HCT116 (cell line): ENCODE data around the gene GRB2.

ENCODE experiments used
- ELF1 ChIP-seq: IDR thresholded peaks from 2 replicates; pipeline ENCODE4 v1.6.1; 2012; ENCODE audit warnings: low read depth, borderline replicate concordance
- EZH2 ChIP-seq: fragments of 200-600 bp; sonication (generic); IDR thresholded peaks from 2 replicates; pipeline ENCODE4 v1.6.1; 2017; ENCODE audit warnings: antibody characterized with exemption, mixed run types
- EZH2phosphoT487 ChIP-seq: fragments of 200-600 bp; IDR thresholded peaks from 2 replicates; pipeline ENCODE4 v1.6.1; 2018; ENCODE audit warnings: antibody characterized with exemption, borderline replicate concordance
- POLR2A ChIP-seq: IDR thresholded peaks from 2 replicates; pipeline ENCODE4 v1.7.0; 2011; ENCODE audit warnings: borderline replicate concordance; ENCODE audit not compliant: insufficient read depth, insufficient read length; ENCODE audit errors: extremely low read depth
- POLR2AphosphoS5 ChIP-seq: IDR thresholded peaks from 2 replicates; pipeline ENCODE4 v1.6.1; 2011; ENCODE audit warnings: mild to moderate bottlenecking, low read depth, low read length, moderate library complexity
- RAD21 ChIP-seq: IDR thresholded peaks from 2 replicates; pipeline ENCODE4 v1.6.1; 2012; ENCODE audit warnings: low read depth, mild to moderate bottlenecking
- SP1 ChIP-seq: IDR thresholded peaks from 2 replicates; pipeline ENCODE4 v1.6.1; 2012; ENCODE audit warnings: low read depth
- SRF ChIP-seq: IDR thresholded peaks from 2 replicates; pipeline ENCODE4 v1.6.1; 2012; ENCODE audit warnings: low read depth
- ZNF274 ChIP-seq: fragments of 200-500 bp; sonication (Bioruptor generic); IDR thresholded peaks from 2 replicates; pipeline ENCODE4 v1.6.1; 2014; ENCODE audit warnings: mild to moderate bottlenecking, low read depth, low read length, inconsistent platforms
- TF ChIP-seq, protein P1 (sequence below), 3 experiments: fragments of 200-600 bp in 1 of 3; sonication (generic) in 1 of 3; IDR thresholded peaks in 2 of 3; conservative IDR thresholded peaks in 1 of 3; 2 replicates each; pipeline ENCODE4 v1.5.1; 2012 to 2017; ENCODE audit warnings: low read depth in 2 of 3, low read length in 2 of 3, antibody characterized with exemption in 1 of 3, borderline replicate concordance in 1 of 3, control low read depth in 1 of 3, mild to moderate bottlenecking in 1 of 3, mixed read lengths in 1 of 3, mixed run types in 1 of 3, moderate library complexity in 1 of 3; ENCODE audit not compliant: insufficient read depth in 1 of 3
- TF ChIP-seq, protein P2 (sequence below): IDR thresholded peaks from 2 replicates; pipeline ENCODE4 v1.6.1; 2012; ENCODE audit warnings: low read depth

DNA sequence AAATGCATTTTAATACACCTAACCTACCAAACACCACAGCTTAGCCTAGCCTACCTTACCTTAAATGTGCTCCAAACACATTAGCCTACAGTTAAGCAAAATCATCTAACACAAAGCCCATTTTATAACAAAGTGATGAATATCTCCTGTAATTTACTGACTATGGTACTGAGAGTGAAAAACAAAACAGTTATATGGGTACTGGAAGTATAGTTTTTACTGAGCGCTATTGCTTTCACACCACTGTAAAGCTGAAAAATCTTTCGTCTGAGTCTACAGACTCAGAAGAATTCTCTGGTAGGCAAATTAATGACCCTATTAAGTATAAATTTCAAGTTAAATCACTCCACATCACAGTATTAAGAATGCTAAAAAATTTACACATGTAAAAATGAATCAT lies 3.5 kb downstream of the GRB2 start:
- no peak for TF ChIP-seq RAD21
- TF ChIP-seq, protein P1, sequence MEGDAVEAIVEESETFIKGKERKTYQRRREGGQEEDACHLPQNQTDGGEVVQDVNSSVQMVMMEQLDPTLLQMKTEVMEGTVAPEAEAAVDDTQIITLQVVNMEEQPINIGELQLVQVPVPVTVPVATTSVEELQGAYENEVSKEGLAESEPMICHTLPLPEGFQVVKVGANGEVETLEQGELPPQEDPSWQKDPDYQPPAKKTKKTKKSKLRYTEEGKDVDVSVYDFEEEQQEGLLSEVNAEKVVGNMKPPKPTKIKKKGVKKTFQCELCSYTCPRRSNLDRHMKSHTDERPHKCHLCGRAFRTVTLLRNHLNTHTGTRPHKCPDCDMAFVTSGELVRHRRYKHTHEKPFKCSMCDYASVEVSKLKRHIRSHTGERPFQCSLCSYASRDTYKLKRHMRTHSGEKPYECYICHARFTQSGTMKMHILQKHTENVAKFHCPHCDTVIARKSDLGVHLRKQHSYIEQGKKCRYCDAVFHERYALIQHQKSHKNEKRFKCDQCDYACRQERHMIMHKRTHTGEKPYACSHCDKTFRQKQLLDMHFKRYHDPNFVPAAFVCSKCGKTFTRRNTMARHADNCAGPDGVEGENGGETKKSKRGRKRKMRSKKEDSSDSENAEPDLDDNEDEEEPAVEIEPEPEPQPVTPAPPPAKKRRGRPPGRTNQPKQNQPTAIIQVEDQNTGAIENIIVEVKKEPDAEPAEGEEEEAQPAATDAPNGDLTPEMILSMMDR (IDR thresholded peaks at IDR 0.05 in 2 of 3, conservative IDR thresholded peaks at IDR 0.05 in 1 of 3; ENCODE audit: borderline replicate concordance in 1 of 3, insufficient read depth in 1 of 3, low read depth in 2 of 3, low read length in 2 of 3) = no peak
- TF ChIP-seq EZH2 = no peak
- no peak for TF ChIP-seq POLR2A
- no peak for TF ChIP-seq EZH2phosphoT487
- no peak for TF ChIP-seq SRF
- TF ChIP-seq, protein P2, sequence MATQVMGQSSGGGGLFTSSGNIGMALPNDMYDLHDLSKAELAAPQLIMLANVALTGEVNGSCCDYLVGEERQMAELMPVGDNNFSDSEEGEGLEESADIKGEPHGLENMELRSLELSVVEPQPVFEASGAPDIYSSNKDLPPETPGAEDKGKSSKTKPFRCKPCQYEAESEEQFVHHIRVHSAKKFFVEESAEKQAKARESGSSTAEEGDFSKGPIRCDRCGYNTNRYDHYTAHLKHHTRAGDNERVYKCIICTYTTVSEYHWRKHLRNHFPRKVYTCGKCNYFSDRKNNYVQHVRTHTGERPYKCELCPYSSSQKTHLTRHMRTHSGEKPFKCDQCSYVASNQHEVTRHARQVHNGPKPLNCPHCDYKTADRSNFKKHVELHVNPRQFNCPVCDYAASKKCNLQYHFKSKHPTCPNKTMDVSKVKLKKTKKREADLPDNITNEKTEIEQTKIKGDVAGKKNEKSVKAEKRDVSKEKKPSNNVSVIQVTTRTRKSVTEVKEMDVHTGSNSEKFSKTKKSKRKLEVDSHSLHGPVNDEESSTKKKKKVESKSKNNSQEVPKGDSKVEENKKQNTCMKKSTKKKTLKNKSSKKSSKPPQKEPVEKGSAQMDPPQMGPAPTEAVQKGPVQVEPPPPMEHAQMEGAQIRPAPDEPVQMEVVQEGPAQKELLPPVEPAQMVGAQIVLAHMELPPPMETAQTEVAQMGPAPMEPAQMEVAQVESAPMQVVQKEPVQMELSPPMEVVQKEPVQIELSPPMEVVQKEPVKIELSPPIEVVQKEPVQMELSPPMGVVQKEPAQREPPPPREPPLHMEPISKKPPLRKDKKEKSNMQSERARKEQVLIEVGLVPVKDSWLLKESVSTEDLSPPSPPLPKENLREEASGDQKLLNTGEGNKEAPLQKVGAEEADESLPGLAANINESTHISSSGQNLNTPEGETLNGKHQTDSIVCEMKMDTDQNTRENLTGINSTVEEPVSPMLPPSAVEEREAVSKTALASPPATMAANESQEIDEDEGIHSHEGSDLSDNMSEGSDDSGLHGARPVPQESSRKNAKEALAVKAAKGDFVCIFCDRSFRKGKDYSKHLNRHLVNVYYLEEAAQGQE = no peak
- TF ChIP-seq ELF1 = no peak
- no peak for TF ChIP-seq ZNF274
- TF ChIP-seq POLR2AphosphoS5 = no peak
- no peak for TF ChIP-seq SP1
